ENCODE results near the gene USP6.

DNA sequence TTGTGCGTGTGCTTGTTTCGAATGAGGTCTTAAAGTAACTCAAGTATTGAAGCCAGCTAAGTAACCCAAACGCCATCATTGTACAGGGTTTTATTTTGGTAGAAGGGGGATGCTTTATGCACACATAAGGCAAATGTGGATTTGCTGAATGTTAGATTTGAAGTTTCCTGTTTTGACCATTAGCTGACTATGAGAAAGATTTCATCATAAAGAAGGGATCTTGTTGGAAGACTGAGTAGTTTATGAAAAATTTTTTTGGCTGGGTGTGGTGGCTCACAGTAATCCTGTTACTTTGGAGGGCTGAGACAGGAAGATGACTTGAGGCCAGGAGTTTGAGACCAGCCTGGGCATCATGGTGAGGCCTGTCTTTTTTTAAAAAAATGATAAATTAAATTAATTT lies 47.6 kb upstream of the USP6 start:
- TF ChIP-seq, protein P1, sequence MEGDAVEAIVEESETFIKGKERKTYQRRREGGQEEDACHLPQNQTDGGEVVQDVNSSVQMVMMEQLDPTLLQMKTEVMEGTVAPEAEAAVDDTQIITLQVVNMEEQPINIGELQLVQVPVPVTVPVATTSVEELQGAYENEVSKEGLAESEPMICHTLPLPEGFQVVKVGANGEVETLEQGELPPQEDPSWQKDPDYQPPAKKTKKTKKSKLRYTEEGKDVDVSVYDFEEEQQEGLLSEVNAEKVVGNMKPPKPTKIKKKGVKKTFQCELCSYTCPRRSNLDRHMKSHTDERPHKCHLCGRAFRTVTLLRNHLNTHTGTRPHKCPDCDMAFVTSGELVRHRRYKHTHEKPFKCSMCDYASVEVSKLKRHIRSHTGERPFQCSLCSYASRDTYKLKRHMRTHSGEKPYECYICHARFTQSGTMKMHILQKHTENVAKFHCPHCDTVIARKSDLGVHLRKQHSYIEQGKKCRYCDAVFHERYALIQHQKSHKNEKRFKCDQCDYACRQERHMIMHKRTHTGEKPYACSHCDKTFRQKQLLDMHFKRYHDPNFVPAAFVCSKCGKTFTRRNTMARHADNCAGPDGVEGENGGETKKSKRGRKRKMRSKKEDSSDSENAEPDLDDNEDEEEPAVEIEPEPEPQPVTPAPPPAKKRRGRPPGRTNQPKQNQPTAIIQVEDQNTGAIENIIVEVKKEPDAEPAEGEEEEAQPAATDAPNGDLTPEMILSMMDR (IDR thresholded peaks at IDR 0.05 in 4 of 5, conservative IDR thresholded peaks at IDR 0.05 in 1 of 5), result no peak
- TF ChIP-seq POLR2A (IDR thresholded peaks at IDR 0.05), result no peak
